HepG2 (cell line): ENCODE data around the gene DOCK1.

ENCODE experiments used
- ARNTL ChIP-seq: sonication (generic); formaldehyde crosslinking; IDR thresholded peaks from 2 replicates; pipeline ENCODE4 v1.4.0; 2020; ENCODE audit warnings: mild to moderate bottlenecking, missing genetic modification reagents
- YEATS4 ChIP-seq: sonication (generic); formaldehyde crosslinking; IDR thresholded peaks from 2 replicates; pipeline ENCODE4 v1.4.0; 2020; ENCODE audit warnings: missing genetic modification reagents, borderline replicate concordance

DNA sequence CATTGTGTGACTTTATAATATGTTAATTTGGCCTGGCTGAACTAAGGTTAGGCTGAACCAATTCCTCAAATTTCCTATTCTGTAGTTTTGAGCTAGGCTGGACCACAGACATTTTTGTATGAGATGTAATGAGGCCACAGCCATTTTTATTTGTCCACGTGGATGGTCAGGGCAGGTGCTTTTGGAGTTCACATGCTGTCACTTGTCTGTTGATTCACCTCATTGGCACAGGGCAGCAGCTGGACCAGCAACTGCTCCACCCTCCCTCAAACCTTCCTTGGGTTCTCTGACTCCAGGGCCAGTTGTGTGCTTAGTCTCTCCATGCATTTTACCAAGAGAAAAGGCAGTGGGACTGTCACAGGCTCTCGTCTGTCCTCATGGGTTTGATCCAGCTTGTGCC is 567.7 kb downstream of the DOCK1 start:
- TF ChIP-seq YEATS4 (CRISPR knock-in tag) (no peak), ARNTL (CRISPR knock-in tag) (no peak)
